GM12873 (cell line): ENCODE results near the gene B3GNT2.

Experiments used
- TF ChIP-seq, protein P1 (sequence below): IDR thresholded peaks from 2 replicates; pipeline ENCODE4 v1.5.1; 2012; ENCODE audit warnings: low read depth, mild to moderate bottlenecking, moderate library complexity, low read length, control low read depth; ENCODE audit not compliant: insufficient read depth; ENCODE audit errors: missing control alignments

The B3GNT2 gene

DNA sequence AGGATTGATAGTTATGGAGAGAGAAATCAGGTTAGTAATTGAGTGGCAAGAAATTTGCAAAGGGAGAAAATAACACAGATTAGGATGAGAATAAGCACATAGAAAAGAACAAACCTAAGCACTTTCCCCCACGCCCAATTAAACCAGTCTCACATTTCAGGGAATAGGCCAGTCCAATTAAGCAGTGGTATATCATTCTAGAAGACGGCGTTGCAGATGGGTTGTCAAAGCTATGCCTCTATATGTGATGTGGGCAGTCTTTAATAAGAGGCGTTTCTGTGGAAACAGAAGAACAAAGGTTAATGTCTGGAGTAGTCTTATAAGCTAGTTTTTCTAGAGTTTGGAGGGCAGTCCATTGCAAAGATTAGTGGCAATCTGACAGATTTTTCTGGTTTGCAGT, 61.6 kb downstream of the B3GNT2 start:
- TF ChIP-seq, protein P1, sequence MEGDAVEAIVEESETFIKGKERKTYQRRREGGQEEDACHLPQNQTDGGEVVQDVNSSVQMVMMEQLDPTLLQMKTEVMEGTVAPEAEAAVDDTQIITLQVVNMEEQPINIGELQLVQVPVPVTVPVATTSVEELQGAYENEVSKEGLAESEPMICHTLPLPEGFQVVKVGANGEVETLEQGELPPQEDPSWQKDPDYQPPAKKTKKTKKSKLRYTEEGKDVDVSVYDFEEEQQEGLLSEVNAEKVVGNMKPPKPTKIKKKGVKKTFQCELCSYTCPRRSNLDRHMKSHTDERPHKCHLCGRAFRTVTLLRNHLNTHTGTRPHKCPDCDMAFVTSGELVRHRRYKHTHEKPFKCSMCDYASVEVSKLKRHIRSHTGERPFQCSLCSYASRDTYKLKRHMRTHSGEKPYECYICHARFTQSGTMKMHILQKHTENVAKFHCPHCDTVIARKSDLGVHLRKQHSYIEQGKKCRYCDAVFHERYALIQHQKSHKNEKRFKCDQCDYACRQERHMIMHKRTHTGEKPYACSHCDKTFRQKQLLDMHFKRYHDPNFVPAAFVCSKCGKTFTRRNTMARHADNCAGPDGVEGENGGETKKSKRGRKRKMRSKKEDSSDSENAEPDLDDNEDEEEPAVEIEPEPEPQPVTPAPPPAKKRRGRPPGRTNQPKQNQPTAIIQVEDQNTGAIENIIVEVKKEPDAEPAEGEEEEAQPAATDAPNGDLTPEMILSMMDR = no peak

DNA sequence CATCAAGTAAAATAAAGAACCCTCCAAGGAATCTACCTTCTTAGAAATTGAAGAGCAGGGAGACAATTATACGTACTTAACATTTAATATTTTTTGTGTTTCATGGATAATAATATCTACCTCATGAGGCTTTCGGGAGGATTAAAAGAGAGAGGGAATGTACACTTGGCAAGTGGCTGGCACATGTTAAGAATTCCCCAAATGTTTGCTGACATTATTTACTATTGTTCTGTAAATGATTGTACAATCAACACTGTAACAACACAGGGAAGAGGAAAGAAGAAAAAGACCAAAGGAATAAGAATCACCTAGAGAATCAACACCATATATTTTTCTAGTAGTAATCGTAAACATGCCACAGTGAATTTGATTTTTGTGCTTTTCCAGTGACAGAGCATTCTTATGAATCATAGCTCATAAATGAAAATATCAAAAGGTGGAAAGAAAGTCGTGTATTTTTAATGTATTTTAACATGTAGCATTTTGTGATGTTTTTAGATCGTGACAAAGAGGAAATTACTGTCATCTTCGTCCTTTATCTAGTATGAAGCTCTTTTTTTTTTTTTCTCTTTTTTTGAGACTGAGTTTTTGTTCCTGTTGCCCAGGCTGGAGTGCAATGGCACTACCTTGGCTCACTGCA, 67.3 kb downstream of the B3GNT2 start:
- TF ChIP-seq, protein P1 = no peak

DNA sequence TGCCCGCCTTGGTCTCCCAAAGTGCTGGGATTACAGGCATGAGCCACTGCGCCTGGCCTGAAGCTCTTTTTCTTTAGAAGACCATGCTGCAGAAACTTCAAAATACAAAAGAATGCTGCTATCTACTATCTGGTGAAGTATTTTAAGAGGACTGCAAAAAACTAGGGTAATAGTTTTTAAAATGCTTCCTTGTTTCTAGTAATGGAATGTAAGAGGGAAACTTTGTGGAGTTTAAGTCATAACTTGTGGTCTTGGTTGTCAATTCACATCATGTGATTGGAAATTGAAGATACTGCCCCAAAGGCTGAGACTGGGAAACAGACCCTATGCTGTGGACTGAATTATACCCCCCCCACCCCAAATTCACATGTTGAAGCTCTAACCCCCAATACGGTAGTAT, 68.3 kb downstream of the B3GNT2 start:
- TF ChIP-seq, protein P1 = no peak

DNA sequence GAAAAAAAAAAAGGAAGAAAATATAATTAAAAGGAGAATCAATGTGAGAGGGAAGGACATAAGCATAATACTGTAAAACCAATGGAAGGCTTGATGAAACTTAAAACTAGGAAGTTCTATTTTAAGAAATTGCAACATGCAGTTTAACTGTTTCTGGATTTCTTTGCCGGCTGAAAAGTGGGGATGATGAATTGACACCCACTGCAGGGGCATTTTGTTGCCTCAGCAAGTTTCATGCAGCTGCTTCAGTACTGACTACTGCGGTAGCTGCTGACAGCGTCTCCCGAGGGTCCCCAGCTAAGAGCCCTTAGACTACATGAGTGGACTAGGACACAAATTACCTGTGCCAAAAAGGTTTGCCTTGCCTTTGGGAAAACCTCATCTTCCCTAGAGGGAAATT, 69.2 kb downstream of the B3GNT2 start:
- TF ChIP-seq, protein P1 = no peak

DNA sequence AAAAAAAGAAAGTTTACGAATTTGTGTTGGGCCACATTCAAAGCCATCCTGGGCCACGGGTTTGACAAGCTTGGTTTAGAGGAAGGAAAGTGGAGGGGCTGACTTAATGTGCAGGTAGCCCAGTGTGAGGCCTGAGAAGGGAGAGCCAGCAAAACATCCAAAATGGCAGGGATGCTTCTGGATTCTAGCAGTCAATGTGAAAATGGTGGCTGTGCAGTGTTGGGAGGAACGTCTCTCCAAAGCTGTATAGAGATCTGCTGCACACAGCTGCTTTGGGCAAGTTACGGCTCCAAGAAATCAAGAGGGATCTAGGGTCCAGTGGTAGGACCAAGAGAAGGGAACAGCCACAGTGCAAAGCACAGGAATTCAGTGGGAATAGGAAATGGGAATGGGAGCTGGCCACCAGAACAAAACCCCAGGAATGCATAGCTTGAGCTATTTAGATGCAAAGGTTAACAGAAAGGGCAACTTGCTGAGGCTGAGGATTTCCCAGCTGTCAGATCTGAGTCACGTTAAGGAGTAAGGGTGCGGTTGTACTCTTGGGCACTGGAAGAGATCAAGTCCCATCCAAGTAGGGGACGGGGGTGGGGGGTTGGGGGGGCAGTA, 70.6 kb downstream of the B3GNT2 start:
- TF ChIP-seq, protein P1 = no peak

DNA sequence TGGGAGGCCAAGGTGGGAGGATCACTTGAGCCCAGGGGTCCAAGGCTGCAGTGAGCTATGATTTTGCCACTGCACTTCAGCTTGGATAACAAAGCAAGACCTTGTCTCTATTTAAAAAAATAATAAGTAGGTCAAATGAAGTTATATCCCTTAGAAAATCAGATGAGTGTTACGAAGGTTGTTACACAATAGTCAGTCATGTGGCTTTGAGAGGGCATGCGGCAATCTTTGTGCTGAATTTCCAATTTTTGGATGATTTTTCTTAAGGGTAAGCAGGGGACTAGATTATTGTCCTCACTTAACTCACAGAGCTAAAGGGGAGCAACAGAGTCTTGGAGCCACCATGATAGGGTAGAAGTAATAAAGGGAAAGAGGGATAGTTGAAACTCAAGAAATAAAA, 71.8 kb downstream of the B3GNT2 start:
- TF ChIP-seq, protein P1 = no peak

DNA sequence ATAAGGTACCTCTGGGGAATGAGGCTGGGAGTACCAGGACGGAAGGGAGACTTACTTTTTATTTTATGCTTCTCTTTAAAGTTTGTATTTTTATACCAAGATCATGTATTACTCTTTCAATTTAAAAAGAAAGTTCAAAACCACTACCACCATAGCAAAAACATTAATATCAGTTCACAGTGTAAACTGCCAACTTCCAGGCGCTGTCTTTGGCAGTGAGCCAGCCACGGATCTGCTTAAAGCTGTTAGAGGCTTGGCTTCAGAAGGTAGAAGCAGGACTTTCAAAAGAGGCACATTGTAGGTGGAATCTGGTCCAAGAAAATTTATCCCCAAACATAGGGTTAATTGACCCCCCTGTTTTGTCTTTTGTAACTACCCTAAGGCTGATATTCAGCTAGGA, 74.8 kb downstream of the B3GNT2 start:
- TF ChIP-seq, protein P1 = no peak
